GM18520 (cell line): Measurements from ENCODE around the gene SCD5.

ENCODE experiments used
- ATAC-seq: cut with Tn5 transposase; IDR thresholded peaks from one replicate; pipeline ENCODE4 v1.9.1; 2021; ENCODE audit not compliant: unreplicated experiment

Gene SCD5

GRCh38 chr4:82643994-82644733, 154.4 kb downstream of the SCD5 start:
- no peak for ATAC-seq

- ATAC-seq, result no peak
These were observed 156.3 kb downstream of the SCD5 start for GRCh38 chr4:82642331-82642730.

GRCh38 chr4:82640540-82640939, 158.1 kb downstream of the SCD5 start:
- no peak for ATAC-seq

- ATAC-seq, result no peak
These were observed 158.6 kb downstream of the SCD5 start for GRCh38 chr4:82639971-82640370.

GRCh38 chr4:82638479-82638878, 160.1 kb downstream of the SCD5 start:
- no peak for ATAC-seq

- no peak for ATAC-seq
These were observed 168.5 kb downstream of the SCD5 start for GRCh38 chr4:82630079-82630478.

GRCh38 chr4:82629238-82630000, 169.2 kb downstream of the SCD5 start:
- ATAC-seq, result no peak

GRCh38 chr4:82626251-82626868, 172.2 kb downstream of the SCD5 start:
- ATAC-seq, result no peak

GRCh38 chr4:82624819-82625218, 173.8 kb downstream of the SCD5 start:
- no peak for ATAC-seq

- no peak for ATAC-seq
These were observed 175.4 kb downstream of the SCD5 start for GRCh38 chr4:82623121-82623683.

- no peak for ATAC-seq
These were observed 177.3 kb downstream of the SCD5 start for GRCh38 chr4:82621251-82621650.

- no peak for ATAC-seq
These were observed 178.4 kb downstream of the SCD5 start for GRCh38 chr4:82620126-82620735.

GRCh38 chr4:82618103-82618720, 180.4 kb downstream of the SCD5 start:
- ATAC-seq, result no peak

- no peak for ATAC-seq
These were observed 183.7 kb downstream of the SCD5 start for GRCh38 chr4:82614838-82615449.

GRCh38 chr4:82613121-82613520, 185.5 kb downstream of the SCD5 start:
- ATAC-seq, result no peak

GRCh38 chr4:82611982-82612381, 186.6 kb downstream of the SCD5 start:
- no peak for ATAC-seq

- ATAC-seq, result no peak
These were observed 187.1 kb downstream of the SCD5 start for GRCh38 chr4:82611527-82611926.

- no peak for ATAC-seq
These were observed 188.6 kb downstream of the SCD5 start for GRCh38 chr4:82610041-82610440.

GRCh38 chr4:82606622-82607021, 192.0 kb downstream of the SCD5 start:
- ATAC-seq, result no peak

- ATAC-seq, result no peak
These were observed 194.1 kb downstream of the SCD5 start for GRCh38 chr4:82604522-82604921.
